Measurements from ENCODE around the gene MORC1.

MORC1 gene

GRCh38 chr3:108983051-108983450 is 134.9 kb downstream of the MORC1 start:
- H3K4me1 ChIP-seq (ENCODE audit: low read depth, poor library complexity, severe bottlenecking) = no peaks in the 10 kb centered on the region
- H3K79me2 ChIP-seq (ENCODE audit: insufficient read depth, low read depth) = no peaks in the 10 kb centered on the region
- H3K9ac ChIP-seq = no peak overlapping the region
- no peaks in the 10 kb centered on the region for H3K27me3 ChIP-seq (ENCODE audit: insufficient read depth, low read depth)
- no peaks in the 10 kb centered on the region for H4K20me1 ChIP-seq (ENCODE audit: insufficient read depth)
- no peak overlapping the region for H3K4me2 ChIP-seq
- no peak overlapping the region for H2AFZ ChIP-seq (ENCODE audit: low read depth)
- no peak for TF ChIP-seq CTCF (conservative IDR thresholded peaks at IDR 0.05; ENCODE audit: low read depth, low read length)
- H3K4me3 ChIP-seq (IDR thresholded peaks at IDR 0.05; ENCODE audit: insufficient read depth, low read depth, low read length) = no peak overlapping the region
- H3K36me3 ChIP-seq (ENCODE audit: insufficient read depth) = no peaks in the 10 kb centered on the region
- no peak overlapping the region for H3K27ac ChIP-seq

DNA sequence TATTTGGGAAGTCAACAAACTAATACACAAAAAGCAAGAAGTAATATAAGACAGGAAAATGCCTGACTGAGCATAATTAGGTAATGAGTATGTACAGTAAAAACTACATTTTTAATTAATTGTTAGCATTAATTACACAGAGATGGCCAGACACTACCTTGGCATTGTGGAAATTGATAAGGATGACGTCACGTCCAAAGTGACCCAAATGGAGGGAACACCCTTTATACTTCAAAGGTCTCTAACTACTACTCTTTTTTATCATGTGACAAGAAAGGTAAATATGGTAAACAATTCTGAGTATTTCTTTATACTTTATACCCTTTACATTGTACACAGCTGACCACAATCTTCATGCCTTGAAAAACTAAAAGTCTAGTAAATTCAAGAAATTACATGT is 141.9 kb downstream of the MORC1 start:
- TF ChIP-seq CTCF (conservative IDR thresholded peaks at IDR 0.05; ENCODE audit: low read depth, low read length) = no peak

DNA sequence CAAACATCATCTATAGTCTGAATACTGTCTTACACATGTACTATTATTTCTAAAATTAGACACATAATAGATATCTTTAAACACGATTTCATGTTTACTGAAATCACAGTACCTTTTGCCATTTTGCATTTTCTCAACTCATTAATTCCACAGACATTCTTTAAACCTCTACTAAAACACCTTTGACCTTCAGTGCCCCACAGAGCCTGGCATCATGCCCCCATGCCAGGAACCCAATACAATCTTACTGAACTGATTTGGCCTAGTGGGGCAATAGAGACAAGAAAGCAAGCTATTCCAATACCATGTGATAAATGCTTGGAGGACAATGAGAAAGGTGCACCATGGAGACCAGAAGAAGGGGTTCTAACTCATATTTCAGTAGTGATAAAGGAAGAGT is 144.9 kb downstream of the MORC1 start:
- no peak for TF ChIP-seq CTCF (conservative IDR thresholded peaks at IDR 0.05; ENCODE audit: low read depth, low read length)
- Histone ChIP-seq H3K36me3 (ENCODE audit: insufficient read depth) (no peaks in the 10 kb centered on the region; the same call in 1 of the 2 replicates), H3K79me2 (ENCODE audit: insufficient read depth, low read depth) (no peaks in the 10 kb centered on the region), H3K4me3 (IDR thresholded peaks at IDR 0.05; ENCODE audit: insufficient read depth, low read depth, low read length) (no peak overlapping the region), H2AFZ (ENCODE audit: low read depth) (no peak overlapping the region), H3K4me2 (no peak overlapping the region), H3K9ac (no peak overlapping the region), H3K27ac (no peak overlapping the region), H3K27me3 (ENCODE audit: insufficient read depth, low read depth) (no peaks in the 10 kb centered on the region), H3K4me1 (ENCODE audit: low read depth, poor library complexity, severe bottlenecking) (no peaks in the 10 kb centered on the region), H4K20me1 (ENCODE audit: insufficient read depth) (no peaks in the 10 kb centered on the region)

More for the DNA sequence above, 141.9 kb downstream of the MORC1 start:
- Histone ChIP-seq H3K9ac (no peak overlapping the region), H3K4me1 (ENCODE audit: low read depth, poor library complexity, severe bottlenecking) (no peaks in the 10 kb centered on the region), H3K27me3 (ENCODE audit: insufficient read depth, low read depth) (no peaks in the 10 kb centered on the region), H3K27ac (no peak overlapping the region), H4K20me1 (ENCODE audit: insufficient read depth) (no peaks in the 10 kb centered on the region), H3K4me3 (IDR thresholded peaks at IDR 0.05; ENCODE audit: insufficient read depth, low read depth, low read length) (no peak overlapping the region), H3K79me2 (ENCODE audit: insufficient read depth, low read depth) (no peaks in the 10 kb centered on the region), H3K36me3 (ENCODE audit: insufficient read depth) (no peaks in the 10 kb centered on the region), H3K4me2 (no peak overlapping the region), H2AFZ (ENCODE audit: low read depth) (no peak overlapping the region)

DNA sequence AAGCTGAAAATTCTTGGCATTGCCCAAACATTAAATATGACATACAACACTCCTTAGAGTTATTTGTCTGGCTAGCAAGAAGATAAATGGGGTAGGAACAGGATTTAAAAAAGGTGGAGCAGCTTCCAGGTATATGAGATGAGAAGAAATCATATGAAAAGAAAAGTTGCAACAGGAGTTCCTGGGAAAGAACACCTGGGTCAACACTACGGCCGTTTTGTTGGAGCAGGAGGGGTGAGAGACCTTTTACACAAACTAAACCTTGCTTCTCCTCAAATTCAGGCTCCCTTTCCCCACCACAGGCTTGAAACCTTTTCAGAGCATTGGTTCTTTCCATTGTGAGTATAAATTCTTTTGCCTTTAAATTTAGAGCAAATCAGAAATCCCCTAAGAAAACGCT is 145.5 kb downstream of the MORC1 start:
- Histone ChIP-seq H3K4me1 (ENCODE audit: low read depth, poor library complexity, severe bottlenecking) (no peaks in the 10 kb centered on the region), H3K4me3 (IDR thresholded peaks at IDR 0.05; ENCODE audit: insufficient read depth, low read depth, low read length) (no peak overlapping the region), H3K27ac (no peak overlapping the region), H3K4me2 (no peak overlapping the region), H3K9ac (no peak overlapping the region), H4K20me1 (ENCODE audit: insufficient read depth) (no peaks in the 10 kb centered on the region), H2AFZ (ENCODE audit: low read depth) (no peak overlapping the region), H3K79me2 (ENCODE audit: insufficient read depth, low read depth) (no peaks in the 10 kb centered on the region), H3K27me3 (ENCODE audit: insufficient read depth, low read depth) (no peaks in the 10 kb centered on the region), H3K36me3 (ENCODE audit: insufficient read depth) (no peaks in the 10 kb centered on the region; the same call in 1 of the 2 replicates)
- TF ChIP-seq CTCF (conservative IDR thresholded peaks at IDR 0.05; ENCODE audit: low read depth, low read length) = no peak

Measured in KMS-11 (cell line).